ENCODE results near the gene LY6G6C.
A peak's percentile ranks its signal among the peaks of the same experiment; 100 is the strongest.

DNA sequence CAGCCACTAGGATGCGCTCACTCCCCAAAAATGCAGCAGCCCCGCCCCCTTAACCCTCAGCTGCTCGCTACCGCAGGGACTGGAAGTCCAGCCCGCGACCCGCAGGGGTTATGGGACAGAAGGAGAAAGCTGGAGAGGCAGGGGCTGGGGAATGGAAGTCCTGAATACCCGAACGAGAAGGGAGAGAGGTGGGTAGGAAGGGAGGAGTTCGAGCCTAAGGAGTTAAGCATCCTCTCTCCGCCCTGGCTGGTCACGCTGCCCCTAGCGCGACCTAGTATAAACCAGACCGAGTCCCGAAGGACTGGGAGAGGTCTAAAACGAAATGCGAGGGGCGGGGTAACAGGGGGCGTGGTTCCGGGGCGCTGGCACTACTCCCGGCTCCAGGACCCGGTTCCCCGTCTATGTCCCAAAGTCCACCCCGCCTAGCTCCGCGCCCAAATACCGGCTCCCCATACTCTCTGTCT, 8.0 kb upstream of the LY6G6C start:
- TF ChIP-seq CTCF (conservative IDR thresholded peaks at IDR 0.05; ENCODE audit: low read depth in 2 of 2) = peak; percentile 78 to 85; a peak in 3 of 4 replicates
- TF ChIP-seq EZH2 (IDR thresholded peaks at IDR 0.05; ENCODE audit: low read depth, unreplicated experiment) = no peak
